Neutrophil (primary cell): ENCODE measurements around the gene NT5C3B.
"Not testable (repeated sequence)": the region's sequence is repeated elsewhere in the genome, so short reads cannot be mapped to it uniquely, and the experiment has no call there.

Experiments
- H3K27ac ChIP-seq: fragments of 200-600 bp; sonication (generic); 2 replicates; pipeline ENCODE4 v1.5.1; 2016; ENCODE audit warnings: mild to moderate bottlenecking, moderate library complexity
- H3K27me3 ChIP-seq: fragments of 200-600 bp; sonication (generic); 2 replicates; pipeline ENCODE4 v1.6.0; 2016; ENCODE audit warnings: mild to moderate bottlenecking
- H3K36me3 ChIP-seq: fragments of 200-600 bp; sonication (generic); 2 replicates; pipeline ENCODE4 v1.5.1; 2017
- H3K4me1 ChIP-seq, 2 experiments: fragments of 200-600 bp in 1 of 2; sonication (generic) in 1 of 2; 1 replicate in 1 of 2; 2 replicates in 1 of 2; pipeline versions ENCODE4 v1.5.1 to v1.6.1; 2013 to 2016; ENCODE audit warnings: low read depth in 1 of 2, low read length in 1 of 2, mild to moderate bottlenecking in 1 of 2, moderate library complexity in 1 of 2; ENCODE audit not compliant: control insufficient read depth in 1 of 2, insufficient read depth in 1 of 2
- H3K4me3 ChIP-seq, 2 experiments: fragments of 200-600 bp in 1 of 2; sonication (generic) in 1 of 2; 1 replicate in 1 of 2; 2 replicates in 1 of 2; pipeline ENCODE4 v1.5.1; 2013 to 2016; ENCODE audit warnings: low read depth in 1 of 2, low read length in 1 of 2, mild to moderate bottlenecking in 1 of 2, moderate library complexity in 1 of 2
- H3K9me3 ChIP-seq: fragments of 200-600 bp; sonication (generic); 2 replicates; pipeline ENCODE4 v1.5.1; 2016
- CTCF ChIP-seq: fragments of 200-600 bp; sonication (generic); IDR thresholded peaks from 2 replicates; pipeline ENCODE4 v1.5.1; 2016; ENCODE audit warnings: antibody characterized with exemption

Gene NT5C3B

DNA sequence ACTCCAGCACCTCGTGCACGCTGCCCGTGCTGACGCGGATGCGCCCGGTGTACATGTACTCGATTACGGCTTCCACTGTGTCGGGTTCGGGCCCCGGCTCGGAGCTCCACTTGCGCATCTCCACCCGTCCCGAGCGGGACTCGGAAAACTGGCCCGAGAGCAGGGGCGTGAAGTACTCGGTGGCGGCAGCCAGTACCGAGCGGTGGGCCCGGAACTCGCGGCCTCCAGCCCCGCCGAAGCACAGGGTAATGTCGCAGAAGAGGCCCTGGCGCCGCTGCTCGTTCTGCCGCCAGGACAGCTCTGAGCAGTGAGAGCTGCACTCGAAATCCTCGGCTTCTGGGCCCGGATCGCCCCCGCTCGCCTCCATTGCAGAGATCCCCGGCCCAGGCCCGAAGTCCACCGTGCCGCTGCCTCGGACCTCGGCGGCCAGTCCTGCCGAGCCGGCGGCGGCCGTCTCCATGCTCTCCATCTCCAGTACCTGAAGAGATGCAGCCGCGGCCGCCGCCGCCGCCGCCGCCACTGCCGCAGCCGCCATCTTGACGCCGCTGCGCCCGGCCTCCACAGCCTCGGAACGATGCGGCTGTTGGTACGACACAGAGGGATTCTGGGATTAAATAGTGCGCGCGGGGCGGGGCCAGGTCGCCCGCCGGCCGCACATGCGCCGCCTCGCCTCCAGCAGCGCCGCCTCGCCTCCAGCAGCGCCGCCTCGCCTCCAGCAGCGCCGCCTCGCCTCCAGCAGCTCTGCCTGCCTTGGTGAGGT lies 29.0 kb upstream of the NT5C3B start, which contains the start of gene KLHL11:
KLHL11 (minus strand) TSS at position 588 of the 760 bp plus-strand sequence; CDS start at position 535, 53 bp downstream.
- H3K36me3 ChIP-seq: peaks cover 21% of the 10 kb centered on the region
- H3K27ac ChIP-seq: peak within 1 kb of the TSS; percentile 79
- peak; percentile 45 for TF ChIP-seq CTCF
- peak within 1 kb of the TSS; percentile 81 to 89 for H3K4me3 ChIP-seq
- H3K4me1 ChIP-seq: peaks cover 19 to 20% of the 10 kb centered on the region in 2 experiments
- H3K9me3 ChIP-seq: no peaks in the 10 kb centered on the region
- H3K27me3 ChIP-seq: no peaks in the 10 kb centered on the region

GRCh38 chr17:41864498-41864835 lies 28.4 kb upstream of the NT5C3B start:
- no peak for TF ChIP-seq CTCF
- Histone ChIP-seq H3K4me3 (peak overlapping the region; percentile 81 to 89), H3K36me3 (peaks cover 15% of the 10 kb centered on the region), H3K9me3 (no peaks in the 10 kb centered on the region), H3K4me1 (peaks cover 19 to 20% of the 10 kb centered on the region in 2 experiments), H3K27ac (peak overlapping the region; percentile 79), H3K27me3 (no peaks in the 10 kb centered on the region)

- Histone ChIP-seq H3K36me3 (peaks cover 6% of the 10 kb centered on the region), H3K4me1 (peaks cover 19 to 20% of the 10 kb centered on the region in 2 experiments), H3K27me3 (no peaks in the 10 kb centered on the region), H3K9me3 (no peaks in the 10 kb centered on the region), H3K27ac (no peak overlapping the region), H3K4me3 (no peak overlapping the region)
- no peak for TF ChIP-seq CTCF
Measured at GRCh38 chr17:41863074-41863848, 27.2 kb upstream of the NT5C3B start.

GRCh38 chr17:41860254-41860931 lies 24.4 kb upstream of the NT5C3B start:
- H3K27ac ChIP-seq: no peak overlapping the region
- TF ChIP-seq CTCF: no peak
- H3K27me3 ChIP-seq: no peaks in the 10 kb centered on the region
- peaks cover 17% of the 10 kb centered on the region in 2 experiments for H3K4me1 ChIP-seq
- no peaks in the 10 kb centered on the region for H3K9me3 ChIP-seq
- no peak overlapping the region for H3K4me3 ChIP-seq
- H3K36me3 ChIP-seq: no peaks in the 10 kb centered on the region

DNA sequence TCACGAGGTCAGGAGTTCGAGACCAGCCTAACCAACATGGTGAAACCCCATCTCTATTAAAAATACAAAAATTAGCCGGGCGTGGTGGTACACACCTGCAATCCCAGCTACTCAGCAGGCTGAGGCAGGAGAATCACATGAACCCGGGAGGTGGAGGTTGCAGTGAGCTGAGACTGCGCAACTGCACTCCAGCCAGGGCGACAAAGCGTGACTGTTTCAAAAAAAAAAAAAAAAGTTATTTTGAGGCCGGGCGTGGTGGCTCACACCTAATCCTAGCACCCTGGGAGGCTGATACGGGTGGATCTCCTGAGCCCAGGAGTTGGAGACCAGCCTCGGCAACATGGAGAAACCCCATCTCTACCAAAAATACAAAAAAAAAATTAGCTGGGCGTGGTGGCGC lies 15.3 kb upstream of the NT5C3B start:
- H3K9me3 ChIP-seq, H3K27ac ChIP-seq, H3K4me1 ChIP-seq, H3K4me3 ChIP-seq, H3K27me3 ChIP-seq: not testable (repeated sequence)
- peaks cover 28% of the 10 kb centered on the region for H3K36me3 ChIP-seq
